Stimulated activated CD4-positive, alpha-beta T cell treated with anti-CD3 and anti-CD28 coated beads, Interleukin-15, amount 100 ng/mL, for 24 hours (primary cell): ENCODE data around the gene RPL10L.

Source experiments
- DNase-seq: peaks from one replicate; pipeline ENCODE4 v3.0.0-alpha.2; 2020

RPL10L gene

DNA sequence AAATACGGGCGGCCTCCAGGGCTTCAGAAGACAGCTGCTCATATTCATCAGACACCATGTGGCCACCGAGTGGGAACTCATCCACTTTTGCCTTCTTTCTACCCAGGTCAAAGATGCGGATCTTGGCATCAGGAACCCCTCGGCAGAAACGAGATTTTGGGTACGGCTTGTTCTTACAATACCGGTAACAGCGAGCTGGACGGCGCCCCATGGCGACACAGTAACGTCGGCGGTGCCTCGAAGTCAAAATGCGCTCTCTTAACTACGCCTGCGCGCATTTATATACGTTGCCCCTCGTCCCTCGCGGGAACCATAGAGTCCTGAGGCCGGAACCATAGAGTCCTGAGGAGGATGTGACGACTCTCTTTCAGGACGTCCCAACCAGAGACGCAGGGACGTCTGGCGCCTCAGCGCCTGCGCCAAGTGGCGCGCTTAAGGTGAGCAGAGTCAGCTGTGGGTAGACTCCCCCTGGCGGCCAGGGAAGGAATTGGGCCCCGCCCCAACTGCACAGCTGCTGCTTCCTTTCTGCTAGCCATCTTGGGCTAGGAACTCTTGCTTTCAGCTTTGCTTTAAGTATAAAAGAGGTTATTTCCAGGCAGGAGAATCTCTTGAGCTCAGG lies at the start of gene RPL10L:
TSS of gene RPL10L (minus strand) at position 256 of the 619 bp plus-strand sequence. CDS start at position 211, 45 bp downstream.
- DNase-seq = peak; percentile 3

DNA sequence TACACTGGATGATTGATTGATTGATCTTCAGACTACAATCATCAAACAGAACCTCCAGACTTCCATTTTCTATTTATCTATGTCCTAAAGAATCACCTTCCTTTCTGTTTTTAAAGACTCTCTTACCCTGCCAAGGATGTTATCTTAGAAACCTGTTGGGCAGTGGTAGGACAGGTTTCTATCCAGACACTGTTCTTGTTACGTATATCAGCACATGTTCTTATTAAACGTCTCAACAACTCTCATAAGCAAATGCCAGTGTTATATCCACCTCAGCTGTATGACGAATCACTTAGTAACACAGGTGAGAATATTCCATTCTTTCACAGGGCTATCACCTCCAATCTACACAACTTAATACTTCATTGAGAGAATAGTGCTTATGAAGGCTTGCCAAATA lies 40.2 kb upstream of the RPL10L start:
- DNase-seq = no peak

DNA sequence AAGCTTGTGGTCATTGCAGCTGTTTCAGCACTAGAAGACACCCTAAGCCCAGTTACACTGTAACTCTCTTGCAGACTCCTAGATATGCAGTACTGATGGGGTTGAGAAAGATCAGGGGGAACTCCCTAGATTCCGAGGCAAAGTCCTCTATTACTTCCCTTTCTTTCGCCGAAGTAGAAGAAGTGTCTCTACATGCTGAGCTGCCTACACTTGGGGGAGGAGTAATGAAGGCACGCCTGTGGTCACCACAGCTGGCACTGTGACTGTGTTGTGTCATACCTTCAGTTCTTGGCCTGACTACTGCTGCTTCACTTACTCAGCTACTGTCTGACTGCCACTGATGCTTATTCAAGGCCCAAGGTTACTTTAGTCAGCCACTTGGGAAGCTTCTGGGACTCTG lies 35.1 kb upstream of the RPL10L start:
- no peak for DNase-seq

DNA sequence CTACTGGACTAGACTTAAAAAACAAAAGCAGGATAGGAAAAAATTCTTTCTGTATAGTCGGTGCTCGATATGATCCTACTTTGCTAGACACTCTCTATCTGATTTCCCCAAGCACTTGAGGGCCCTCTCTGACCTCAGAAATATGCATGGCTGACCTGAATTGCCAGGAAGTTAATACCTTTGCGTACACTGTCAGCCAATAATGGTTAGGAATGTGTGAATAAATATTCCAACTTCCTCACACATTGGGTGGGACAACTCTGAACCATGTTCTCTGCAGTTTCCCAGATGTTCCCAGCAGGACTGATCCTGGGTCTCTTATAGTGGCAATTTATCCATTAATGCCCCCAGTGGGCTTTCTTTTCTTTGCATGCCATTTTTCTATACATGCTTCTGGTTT lies 20.5 kb upstream of the RPL10L start:
- no peak for DNase-seq

DNA sequence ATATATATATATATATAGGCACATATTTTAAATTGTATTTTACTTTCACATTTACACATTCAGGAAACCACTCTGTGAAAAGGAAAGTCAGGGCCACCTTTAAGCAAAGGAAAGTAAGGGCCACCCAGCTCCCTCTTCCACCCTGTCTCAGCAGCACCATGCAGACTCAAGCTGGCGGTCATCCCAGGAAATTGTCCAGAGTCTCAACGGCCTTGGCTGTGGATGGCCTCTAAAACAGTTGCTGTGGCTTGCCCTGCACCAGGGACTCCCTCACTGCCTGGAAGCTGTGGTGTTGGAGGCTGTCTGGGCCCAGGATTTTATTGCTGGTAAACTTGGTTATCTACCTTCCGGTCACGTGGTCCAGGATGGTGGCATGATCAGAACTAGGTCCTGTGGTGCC lies 11.8 kb upstream of the RPL10L start:
- no peak for DNase-seq

DNA sequence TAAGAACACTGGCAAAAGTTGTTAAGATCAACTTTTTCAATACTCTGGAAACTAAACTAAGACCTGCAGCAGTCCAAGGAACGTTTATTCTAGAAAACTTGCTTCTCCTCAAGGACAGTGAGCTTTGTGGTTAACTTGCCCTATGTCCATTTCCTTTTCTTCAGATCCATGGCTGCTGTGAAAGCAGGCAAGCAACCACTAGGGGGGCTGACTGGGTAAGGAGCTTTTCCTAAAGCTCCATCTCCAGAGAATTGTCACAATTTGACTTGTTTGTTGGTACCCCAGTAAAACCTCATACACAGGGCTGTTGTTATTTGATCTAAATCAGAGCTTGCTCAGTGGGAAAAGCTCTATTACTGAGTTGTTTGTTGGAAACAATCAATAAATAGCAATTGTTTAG lies 10.1 kb upstream of the RPL10L start:
- DNase-seq = no peak

DNA sequence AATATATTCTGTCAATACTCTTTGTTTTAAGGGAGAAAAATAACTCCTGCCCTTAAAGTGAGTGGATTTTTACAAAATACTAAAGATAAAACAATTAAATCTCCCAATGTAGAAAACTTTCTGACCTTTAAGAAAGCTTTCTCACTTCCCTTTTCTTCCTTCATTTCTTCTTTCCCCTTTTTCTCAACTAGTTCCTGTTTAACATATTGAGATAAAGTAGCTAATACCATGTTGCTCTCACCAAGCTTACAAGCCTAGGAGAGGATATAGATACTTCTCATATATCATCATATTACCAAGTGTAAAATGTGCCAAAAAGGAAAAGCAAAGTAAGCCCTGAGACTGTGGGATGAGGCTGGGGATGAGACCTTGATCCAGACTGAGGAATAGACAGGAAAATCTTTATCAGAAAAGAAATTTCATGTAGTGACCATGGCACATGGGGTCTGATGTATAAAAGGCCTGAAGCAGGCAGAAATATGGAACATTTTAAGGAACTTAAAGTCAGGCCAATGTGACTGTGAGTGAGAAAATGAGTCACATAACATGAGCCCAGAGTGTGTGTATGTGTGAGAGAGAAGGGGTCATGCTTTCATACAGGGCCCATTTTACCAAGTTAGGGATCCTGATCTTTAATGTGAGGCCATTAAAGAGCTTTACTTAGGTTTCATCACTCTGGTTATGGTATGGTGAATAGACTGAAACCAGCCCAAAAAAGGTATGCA lies 1.6 kb upstream of the RPL10L start:
- no peak for DNase-seq

DNA sequence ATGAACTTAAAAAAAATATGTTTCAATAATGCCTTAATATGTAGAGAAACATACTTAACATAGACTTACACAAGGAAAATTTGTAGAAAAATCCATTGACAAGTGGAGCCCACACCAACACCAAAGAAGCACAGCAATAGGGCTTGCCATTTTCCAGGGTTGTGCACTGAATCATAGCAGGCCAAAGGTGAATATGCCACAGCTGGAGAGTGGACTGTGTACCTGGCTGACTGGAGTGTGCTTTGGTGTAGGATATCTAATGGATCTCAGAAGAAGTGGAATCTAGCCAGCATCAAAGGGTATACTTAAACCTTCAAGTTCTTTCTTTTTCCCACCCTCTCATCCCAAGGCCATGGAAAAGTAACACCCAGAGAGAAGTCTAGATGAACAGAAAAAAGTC lies 4.8 kb downstream of the RPL10L start:
- no peak for DNase-seq

DNA sequence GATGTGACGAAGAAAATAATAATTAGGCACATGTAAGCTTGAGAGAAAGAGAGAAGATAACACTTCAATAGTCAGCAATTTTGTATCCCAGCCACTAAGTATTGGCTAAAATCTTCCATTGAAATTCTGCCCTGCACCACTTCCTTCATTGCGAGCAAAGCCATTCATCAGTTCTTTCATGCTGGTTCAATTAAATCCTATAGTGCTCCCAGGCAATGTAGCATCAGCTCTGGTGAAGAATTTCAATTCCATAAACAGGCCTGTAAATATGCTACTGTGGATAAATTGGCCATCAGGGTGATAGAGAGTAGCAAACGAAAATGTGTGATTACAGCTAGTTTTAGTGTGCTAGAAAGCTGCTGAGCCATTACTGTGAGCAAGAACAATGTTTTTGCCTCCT lies 24.7 kb downstream of the RPL10L start:
- DNase-seq = no peak
